Measurements from ENCODE around the gene CDCA4. TPM values are rescaled to one million over a fixed set of nuclear protein-coding genes. Genes with fewer than 3 reads are reported as not detected.
A peak's percentile ranks its signal among the peaks of the same experiment; 100 is the strongest.

Gene CDCA4
- total RNA-seq, 1 experiment from 2014 or later = 57.7 TPM

DNA sequence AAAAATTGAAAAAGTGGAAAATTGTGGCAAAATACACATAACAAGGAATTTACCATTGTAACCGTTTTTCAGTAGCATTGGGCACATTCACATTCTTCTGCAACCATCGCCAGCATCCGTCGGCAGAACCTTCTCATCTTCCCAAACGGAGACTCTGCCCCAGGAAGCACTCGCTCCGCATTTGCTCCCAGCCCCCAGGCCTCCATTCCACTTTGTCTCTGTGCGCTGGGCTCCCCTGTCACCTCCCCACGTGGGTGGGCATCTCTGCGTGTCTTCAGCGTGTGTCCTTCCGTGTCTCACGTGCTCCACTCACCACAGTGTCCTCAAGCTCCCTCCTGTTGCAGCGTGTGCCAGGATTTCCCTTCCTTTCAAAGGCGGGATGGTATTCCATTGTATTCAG is 34.5 kb upstream of the CDCA4 start:
- no peak overlapping the region for H2BK5ac ChIP-seq (ENCODE audit: insufficient read length, low read length)
- no peak overlapping the region for H4K5ac ChIP-seq (ENCODE audit: insufficient read length, low read depth, low read length)
- H3K4me1 Mint-ChIP-seq = peaks cover 23 to 36% of the 10 kb centered on the region in 2 experiments

More for the DNA sequence above, 34.5 kb upstream of the CDCA4 start:
- no CpG with 5 or more reads among the region's 15 CpGs for WGBS (ENCODE audit: extremely low coverage, insufficient read length, low lambda C conversion rate)
- H3K79me1 ChIP-seq (ENCODE audit: insufficient read depth, low read depth, low read length, poor library complexity, severe bottlenecking) = no peaks in the 10 kb centered on the region
- no peaks in the 10 kb centered on the region; a peak in 1 of 7 replicates for H3K36me3 Mint-ChIP-seq (ENCODE audit: insufficient read depth in 1 of 3, low read depth in 3 of 3)
- H2BK120ac ChIP-seq (ENCODE audit: low read depth, low read length, poor library complexity, severe bottlenecking) = no peak overlapping the region
- no peak overlapping the region for H3T11ph ChIP-seq (ENCODE audit: low read length)
- H4K91ac ChIP-seq (ENCODE audit: insufficient read length, low read depth, low read length) = no peak overlapping the region
- no peak overlapping the region for H3K9ac ChIP-seq (ENCODE audit: extremely low read depth, insufficient read length, low read length)
- H2AK5ac ChIP-seq (ENCODE audit: insufficient read length, low read length) = no peak overlapping the region
- H3K27me3 ChIP-seq (ENCODE audit: insufficient read depth, low read length) = peaks cover 8% of the 10 kb centered on the region
- no peaks in the 10 kb centered on the region for H3K79me2 ChIP-seq (ENCODE audit: insufficient read depth, low read length)
- TF ChIP-seq, protein P1, sequence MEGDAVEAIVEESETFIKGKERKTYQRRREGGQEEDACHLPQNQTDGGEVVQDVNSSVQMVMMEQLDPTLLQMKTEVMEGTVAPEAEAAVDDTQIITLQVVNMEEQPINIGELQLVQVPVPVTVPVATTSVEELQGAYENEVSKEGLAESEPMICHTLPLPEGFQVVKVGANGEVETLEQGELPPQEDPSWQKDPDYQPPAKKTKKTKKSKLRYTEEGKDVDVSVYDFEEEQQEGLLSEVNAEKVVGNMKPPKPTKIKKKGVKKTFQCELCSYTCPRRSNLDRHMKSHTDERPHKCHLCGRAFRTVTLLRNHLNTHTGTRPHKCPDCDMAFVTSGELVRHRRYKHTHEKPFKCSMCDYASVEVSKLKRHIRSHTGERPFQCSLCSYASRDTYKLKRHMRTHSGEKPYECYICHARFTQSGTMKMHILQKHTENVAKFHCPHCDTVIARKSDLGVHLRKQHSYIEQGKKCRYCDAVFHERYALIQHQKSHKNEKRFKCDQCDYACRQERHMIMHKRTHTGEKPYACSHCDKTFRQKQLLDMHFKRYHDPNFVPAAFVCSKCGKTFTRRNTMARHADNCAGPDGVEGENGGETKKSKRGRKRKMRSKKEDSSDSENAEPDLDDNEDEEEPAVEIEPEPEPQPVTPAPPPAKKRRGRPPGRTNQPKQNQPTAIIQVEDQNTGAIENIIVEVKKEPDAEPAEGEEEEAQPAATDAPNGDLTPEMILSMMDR (conservative IDR thresholded peaks at IDR 0.05) = no peak
- H2BK15ac ChIP-seq (ENCODE audit: low read depth, low read length) = no peak overlapping the region
- DNase-seq = no peak
- no peak overlapping the region for H2BK12ac ChIP-seq (ENCODE audit: insufficient read length, low read depth, low read length)
- peak overlapping the region in 1 of 2 experiments; percentile 60; a peak in 3 of 5 replicates for H3K4me3 Mint-ChIP-seq
- no peak overlapping the region for H3K27ac ChIP-seq (ENCODE audit: insufficient read length, low read depth, low read length)
- peak overlapping the region; percentile 56 for H3K4me2 ChIP-seq (ENCODE audit: insufficient read depth, insufficient read length, low read length)
- no peaks in the 10 kb centered on the region for H4K20me1 ChIP-seq (ENCODE audit: control insufficient read depth, insufficient read depth, insufficient read length)
- no peaks in the 10 kb centered on the region for H3K4me1 ChIP-seq (ENCODE audit: insufficient read depth, low read length)
- no peak overlapping the region for H4K8ac ChIP-seq (replicated peaks; ENCODE audit: insufficient read length, low read depth, low read length)
- no peaks in the 10 kb centered on the region for H3K9me3 Mint-ChIP-seq
- no peak overlapping the region for H3K23ac ChIP-seq (ENCODE audit: insufficient read length, low read depth, low read length)
- H3K18ac ChIP-seq (ENCODE audit: insufficient read length, low read depth, low read length) = no peak overlapping the region
- H2BK20ac ChIP-seq (ENCODE audit: low read depth, low read length, poor library complexity, severe bottlenecking) = no peak overlapping the region
- no peak overlapping the region for H2AFZ ChIP-seq (ENCODE audit: low read length)
- H3K4ac ChIP-seq (ENCODE audit: low read depth, low read length) = no peak overlapping the region
- H3K27ac Mint-ChIP-seq = no peak overlapping the region
- H3K9me3 ChIP-seq (ENCODE audit: control insufficient read depth, low read depth, low read length) = no peaks in the 10 kb centered on the region
- no peak overlapping the region for H3K14ac ChIP-seq (ENCODE audit: insufficient read depth, low read length)
- no peaks in the 10 kb centered on the region for H3K23me2 ChIP-seq (ENCODE audit: insufficient read length, low read depth, low read length, poor library complexity, severe bottlenecking)
- H3K27me3 Mint-ChIP-seq (ENCODE audit: low read depth) = peaks cover 11% of the 10 kb centered on the region
- H3K56ac ChIP-seq (ENCODE audit: insufficient read length, low read depth, low read length) = no peak overlapping the region
